HG03025 (cell line): ENCODE data around the gene PPP1R9B.

Source experiments
- ATAC-seq: cut with Tn5 transposase; IDR thresholded peaks from one replicate; pipeline ENCODE4 v1.9.1; 2021; ENCODE audit warnings: mild to moderate bottlenecking, moderate library complexity; ENCODE audit not compliant: unreplicated experiment, low FRiP score

Gene PPP1R9B

DNA sequence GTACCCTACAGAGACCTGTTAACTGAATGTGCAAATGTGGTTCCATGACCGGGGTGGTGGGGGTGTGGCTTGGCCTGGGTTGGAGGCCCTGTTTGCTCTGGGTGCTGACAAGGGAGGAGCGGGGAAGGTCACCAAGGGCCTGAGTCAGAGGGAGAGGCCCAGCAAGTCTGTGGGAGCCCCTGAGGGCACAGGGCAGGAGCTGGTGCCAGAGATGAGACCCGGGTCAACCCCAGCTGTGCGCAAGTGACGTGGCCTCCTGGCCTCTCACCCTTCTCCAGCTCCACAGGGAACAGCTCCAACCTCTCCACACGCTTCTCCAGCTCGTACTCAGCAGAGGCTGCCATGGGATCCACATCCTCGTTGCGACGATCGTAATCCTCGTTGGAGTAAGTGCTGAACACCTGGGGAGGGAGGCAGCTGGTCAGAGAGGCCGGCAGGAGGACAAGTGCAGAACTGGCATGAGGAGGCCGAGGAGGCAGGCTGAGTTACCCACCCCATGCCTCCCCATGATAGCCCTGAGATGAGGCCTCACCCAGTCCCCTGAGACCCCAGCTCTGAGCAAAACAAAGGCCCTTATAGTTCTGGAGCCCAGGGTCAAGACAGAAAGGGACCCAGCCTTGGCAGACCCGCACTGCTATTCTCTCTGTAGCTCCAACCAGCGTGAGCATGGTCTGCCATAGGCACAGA lies 5.5 kb downstream of the PPP1R9B start:
- no peak for ATAC-seq

DNA sequence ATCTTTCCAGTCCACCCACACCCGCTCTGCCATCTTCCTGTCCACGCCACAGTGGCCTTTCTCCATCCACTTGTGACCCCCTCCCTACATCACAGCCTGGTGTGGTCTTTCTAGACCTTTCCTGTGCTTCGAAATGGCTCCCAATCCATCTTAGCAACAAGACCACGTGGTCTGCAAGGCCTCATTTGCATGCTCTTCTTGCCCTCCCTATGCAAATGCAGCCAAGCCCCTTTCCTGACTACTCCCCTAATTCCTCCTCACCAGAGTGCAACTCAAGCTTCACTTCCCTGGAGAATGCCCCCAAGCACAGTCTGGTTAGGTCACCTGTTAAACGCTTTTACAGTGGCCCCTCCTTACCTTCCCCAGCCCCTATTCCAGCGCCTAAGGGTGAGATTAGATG lies 6.1 kb downstream of the PPP1R9B start:
- ATAC-seq: no peak

DNA sequence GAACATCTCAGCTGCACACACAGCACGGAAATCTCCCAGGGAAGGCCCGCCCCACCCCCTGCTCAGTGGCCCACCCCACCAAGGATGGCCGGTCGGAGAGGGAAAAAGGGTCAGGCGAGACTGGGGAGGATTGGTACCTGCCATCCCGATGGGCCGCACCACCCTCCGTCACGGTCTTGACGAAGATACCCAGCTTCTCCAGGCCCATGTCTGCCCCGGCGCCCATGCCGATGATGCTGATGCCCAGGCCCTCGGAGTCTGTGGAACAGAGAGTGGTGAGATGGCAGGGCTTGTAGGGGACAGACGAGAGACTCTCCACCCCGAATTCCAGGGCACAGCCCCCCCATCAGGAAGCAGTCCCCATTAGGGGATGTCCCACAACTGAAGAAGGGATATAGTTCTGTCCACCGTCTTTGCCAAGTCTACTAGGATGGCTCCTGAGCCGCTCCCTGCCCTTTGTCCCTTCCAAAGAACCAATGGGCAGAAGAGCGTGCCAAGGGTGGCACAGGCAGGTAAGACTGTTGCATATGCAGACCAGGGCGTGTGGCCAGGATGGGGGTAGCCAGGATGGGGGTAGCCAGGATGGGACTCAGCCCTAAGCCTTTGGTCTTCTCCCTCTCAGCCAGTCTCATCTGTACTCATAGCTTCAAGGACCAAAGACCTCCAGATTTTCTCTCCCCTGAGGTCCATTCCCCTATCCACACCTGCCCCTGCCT lies 6.9 kb downstream of the PPP1R9B start:
- no peak for ATAC-seq

DNA sequence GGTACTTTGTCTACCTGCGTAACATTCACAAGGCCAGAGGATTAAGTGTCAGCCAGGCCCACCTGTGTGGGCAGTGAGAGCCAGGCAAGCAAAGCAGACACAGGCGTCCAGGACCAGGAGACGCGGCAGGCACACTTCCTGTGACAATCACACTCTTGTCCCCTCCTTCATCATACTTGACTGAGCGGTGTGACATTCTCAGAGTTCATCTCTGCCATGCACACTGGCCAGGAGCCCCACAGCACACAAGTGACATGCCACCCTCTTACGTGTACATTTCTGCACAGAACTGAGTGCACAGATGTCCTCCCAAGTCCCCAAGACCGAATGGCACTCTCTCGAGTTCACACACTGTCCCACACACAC lies 8.7 kb downstream of the PPP1R9B start:
- no peak for ATAC-seq

DNA sequence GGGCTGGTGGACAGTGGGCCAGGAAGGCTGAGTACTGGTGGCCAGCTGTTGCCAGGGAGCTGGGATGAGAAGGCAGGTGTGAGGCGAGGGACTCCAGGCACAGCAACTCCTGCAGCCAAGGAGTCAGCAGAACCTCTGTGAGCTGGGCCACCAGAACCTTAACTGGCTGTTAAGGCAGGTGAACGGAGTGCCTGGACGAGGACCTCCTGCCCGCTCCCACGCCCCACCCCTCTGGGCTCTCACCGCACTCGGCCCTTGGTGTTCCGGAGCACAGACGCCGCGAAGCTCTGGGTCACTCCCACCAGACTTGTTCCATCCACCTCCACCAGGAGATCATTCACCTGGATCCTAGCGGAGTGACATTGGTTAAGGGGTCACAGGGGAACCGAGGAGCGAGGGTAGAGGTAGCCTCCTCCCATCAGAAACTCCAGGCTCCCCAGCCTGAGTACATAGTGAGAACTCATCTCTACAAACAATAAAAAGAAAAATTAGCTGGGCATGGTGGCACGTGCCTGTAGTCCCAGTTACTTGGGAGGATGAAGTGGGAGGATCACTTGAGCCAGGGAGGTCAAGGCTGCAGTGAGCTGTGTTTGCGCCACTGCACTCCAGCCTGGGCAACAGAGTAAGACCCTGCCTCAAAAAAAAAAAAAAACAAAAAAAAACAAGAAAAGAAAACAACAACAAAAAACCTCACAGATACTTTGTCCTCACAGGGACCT lies 9.3 kb downstream of the PPP1R9B start:
- ATAC-seq: no peak

DNA sequence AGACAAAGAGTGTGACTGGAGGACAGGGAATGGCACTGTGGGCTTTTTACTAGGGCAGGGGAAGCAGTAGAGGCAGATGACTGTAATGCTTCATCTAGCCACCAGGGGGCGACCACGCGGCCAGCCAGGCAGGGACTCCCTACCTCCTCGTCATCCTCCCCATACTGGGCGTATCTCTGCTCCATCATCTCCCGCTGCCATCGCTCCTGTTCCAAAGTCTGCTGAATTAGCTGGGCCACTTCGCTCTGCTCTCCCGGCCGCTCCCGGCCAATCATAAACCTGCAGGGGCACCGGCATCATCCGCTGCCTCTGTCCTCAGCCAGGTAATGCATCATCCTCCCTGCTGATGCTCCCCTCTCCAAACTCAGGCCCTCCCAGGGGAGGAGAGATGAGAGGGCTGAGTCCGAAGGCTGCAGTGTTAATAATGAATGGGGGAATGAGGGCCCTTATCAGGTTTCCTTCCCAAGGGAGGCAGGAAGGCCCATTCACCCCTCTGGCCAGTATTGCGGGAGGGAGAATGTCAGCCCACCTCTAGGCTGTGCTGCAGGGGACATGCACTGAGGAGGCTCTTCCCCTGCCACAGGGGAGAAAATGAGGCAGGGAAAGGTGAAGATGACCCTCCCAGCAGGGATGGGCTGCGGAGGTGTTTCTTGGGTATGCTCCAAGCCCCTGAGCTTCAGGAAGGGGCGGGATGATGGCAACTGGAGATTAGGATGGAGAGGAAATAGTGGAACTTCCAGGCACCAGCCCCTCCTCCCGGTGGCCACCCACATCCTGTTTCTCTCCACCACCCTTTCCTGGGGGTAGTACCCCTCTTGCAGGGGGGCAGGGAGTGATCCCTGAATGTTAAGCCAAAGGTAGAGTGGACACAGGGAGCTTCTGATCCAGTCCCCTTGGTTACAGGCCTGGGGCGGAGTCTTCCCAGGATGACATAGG lies 10.3 kb downstream of the PPP1R9B start:
- ATAC-seq: no peak

DNA sequence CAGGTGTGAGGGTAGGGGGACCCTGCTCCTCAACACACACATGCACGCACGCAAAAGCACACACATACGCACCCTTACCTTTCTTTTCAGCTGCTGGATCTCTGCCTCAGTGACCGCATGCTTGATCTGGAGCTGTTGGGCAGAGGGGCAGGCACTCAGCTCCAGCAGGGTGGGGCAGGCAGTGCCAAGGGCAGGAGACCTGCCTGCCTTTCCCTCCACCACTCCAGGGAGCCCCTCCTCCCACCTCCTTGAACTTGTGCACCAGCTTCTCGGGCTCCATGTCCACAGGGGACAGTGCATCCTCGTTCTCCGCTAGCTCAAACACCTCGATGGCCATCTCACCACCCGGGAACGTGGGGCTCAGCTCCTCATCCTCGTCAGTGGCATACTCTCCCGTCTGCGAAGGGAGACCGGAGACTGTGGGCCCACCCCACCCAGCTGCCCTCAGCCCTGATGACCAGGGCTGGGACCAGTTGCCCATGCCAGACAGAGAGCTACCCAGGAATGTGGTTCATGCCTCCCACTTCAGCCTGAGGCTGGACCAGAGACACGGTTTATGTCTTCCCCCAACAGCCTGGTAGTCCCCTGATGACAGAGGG lies 11.2 kb downstream of the PPP1R9B start:
- ATAC-seq: no peak

DNA sequence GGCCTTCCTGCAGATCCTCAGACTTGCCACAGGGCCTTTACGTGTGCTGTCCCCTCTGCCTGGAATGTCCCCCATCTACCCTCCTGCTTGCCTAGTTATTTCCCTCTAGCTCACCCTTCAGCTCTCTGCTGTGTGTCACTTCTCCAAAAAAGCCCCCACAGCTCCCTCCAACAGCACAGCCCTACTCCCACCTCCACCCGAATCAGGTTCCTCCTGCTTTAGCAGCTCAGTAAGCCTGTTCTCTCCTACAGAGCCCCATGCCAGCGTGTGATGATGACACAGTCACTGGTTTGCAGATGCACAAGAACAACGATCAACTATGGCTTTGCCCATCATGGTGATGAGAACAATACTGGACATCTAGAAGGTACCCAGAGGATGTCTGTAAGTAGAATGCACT lies 13.4 kb downstream of the PPP1R9B start:
- no peak for ATAC-seq

DNA sequence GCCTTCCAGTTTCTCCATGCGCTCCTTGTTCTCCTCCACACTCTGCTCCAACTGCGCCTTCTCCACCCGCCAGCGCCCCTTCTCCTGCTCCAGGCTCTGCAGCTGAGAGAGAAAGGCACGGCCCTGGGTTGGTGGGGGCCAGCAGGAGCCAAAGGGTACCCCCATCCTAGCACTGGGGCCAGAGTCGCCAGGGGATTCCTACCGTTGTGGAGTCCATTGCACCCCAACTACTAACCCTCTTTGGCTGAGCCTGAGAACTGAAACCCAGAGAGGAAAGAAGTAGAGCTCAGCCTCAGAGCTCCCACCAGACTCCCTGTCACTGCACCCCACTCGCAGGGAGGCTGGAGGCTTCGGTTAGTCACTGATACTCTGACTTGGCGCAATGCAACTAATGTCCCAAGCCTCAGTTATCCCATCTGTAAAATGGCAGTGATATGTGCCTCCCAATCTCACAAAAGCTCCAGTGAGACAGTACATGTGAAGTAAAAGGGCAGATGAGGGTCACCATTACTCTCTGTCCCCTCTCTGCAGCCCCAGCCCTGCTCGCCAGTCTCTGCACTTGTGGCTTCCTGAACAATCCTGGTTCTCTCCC lies 14.3 kb downstream of the PPP1R9B start:
- no peak for ATAC-seq

GRCh38 chr17:50135316-50136095 lies 15.0 kb downstream of the PPP1R9B start:
- no peak for ATAC-seq

GRCh38 chr17:50134206-50135110 lies 16.0 kb downstream of the PPP1R9B start:
- no peak for ATAC-seq

GRCh38 chr17:50133769-50134099 lies 16.7 kb downstream of the PPP1R9B start:
- ATAC-seq: no peak

GRCh38 chr17:50133028-50133768 lies 17.3 kb downstream of the PPP1R9B start:
- no peak for ATAC-seq

- ATAC-seq: no peak
These were observed 18.2 kb downstream of the PPP1R9B start for GRCh38 chr17:50132104-50132794.

DNA sequence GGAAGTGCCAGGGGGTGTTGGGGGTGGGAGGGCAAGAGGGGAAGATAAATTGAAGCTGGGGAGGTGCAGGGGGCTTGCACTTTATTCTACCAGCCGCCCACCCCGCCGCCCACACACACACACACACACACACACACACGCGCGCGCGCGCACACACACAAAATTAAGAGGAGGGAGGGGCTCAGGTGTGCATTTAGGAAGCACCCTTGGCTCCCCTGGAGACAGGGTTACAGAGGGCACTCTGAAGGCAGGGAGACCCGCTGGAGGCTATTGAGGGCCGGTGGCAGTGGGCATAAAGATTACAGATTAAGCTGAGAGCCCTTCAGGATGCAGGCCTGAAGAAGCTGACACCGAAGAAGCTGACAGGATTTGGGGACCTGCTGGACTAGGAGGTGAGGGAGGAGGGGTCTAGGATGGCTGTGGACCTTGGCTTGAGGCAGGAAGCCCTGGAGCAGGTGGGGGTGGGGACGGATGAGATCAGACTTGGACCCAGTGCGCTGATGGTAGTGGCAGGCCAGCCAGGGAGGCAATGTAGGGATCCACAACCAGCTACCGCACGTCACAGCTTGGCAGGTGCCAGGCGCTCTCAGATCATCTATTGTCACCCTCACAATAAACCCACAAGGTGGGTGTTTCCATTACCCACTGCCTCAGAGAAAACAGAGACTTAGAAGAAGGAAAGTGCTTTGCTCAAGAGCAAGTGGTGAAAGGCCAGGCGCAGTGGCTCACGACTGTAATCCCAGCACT lies 19.7 kb downstream of the PPP1R9B start:
- no peak for ATAC-seq
